H1 (cell line): ENCODE measurements around the gene TM9SF2. TPM values are rescaled to one million over a fixed set of nuclear protein-coding genes. Genes with fewer than 3 reads are reported as not detected.

Source experiments
- CBX8 ChIP-seq: fragments of 300-800, 300-1000 bp; sonication (generic); IDR thresholded peaks from 2 replicates; pipeline ENCODE4 v1.7.1; 2016; ENCODE audit warnings: low read depth, low read length, borderline replicate concordance
- EZH2 ChIP-seq: fragments of 200-600 bp; sonication (generic); IDR thresholded peaks from 2 replicates; pipeline ENCODE4 v1.7.1; 2012; ENCODE audit warnings: low read depth, mild to moderate bottlenecking, moderate library complexity, low read length, inconsistent platforms; ENCODE audit not compliant: severe bottlenecking
- polyA plus RNA-seq, 7 experiments: library from polyadenylated mRNA; depleted of rRNA in 3 of 7; stranded (reverse) in 5 of 7; unstranded in 2 of 7; fragments of >200 nt in 5 of 7; fragments of 200-250 nt in 2 of 7; gene quantifications; 1 replicate in 5 of 7; 2 replicates in 1 of 7; 4 replicates in 1 of 7; pipeline versions ENCODE4 v1.2.1 to v1.2.3, GENCODE V29; 2011 to 2013; ENCODE audit warnings: missing spikeins in 2 of 7, mixed read lengths in 2 of 7
- total RNA-seq: library from RNA; stranded (reverse); fragmentation: NEBNext Ultra II Directional; extraction: Animal tissue kit (Norgen Biotek cat#: 25700); gene quantifications from 2 replicates; pipeline ENCODE4 v1.2.1, GENCODE V29; 2021

TM9SF2 gene
- total and polyA plus RNA-seq, 2 of the 8 experiments (the other 6 are each of a cell fraction or from before 2014, with no cell fraction given), result 68.0 to 101 TPM

DNA sequence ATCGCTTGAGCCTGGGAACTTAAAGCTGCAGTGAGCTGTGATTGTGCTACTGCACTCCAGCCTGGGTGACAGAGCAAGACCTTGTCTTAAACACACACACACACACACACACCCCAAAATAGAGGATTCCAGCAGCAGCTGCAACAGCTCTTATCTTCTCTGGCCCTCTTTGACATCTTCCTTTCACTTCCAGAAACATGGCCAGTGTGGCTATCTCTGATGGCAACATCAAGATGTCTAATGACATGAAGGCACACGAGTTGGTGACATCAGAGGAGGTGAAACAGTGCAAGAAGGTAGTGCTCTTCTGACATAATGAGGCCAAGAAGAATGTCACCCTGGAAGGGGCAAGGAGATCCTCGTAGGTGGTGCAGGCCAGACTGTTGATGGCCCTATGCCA is 81.2 kb downstream of the TM9SF2 start (continued):
- TF ChIP-seq CBX8 (no peak), EZH2 (no peak)
